K562 (cell line): ENCODE data around the gene ARHGEF3. TPM values are rescaled to one million over a fixed set of nuclear protein-coding genes. Genes with fewer than 3 reads are reported as not detected.

Source experiments
- ADNP ChIP-seq: fragments of 200-800 bp; sonication (Bioruptor generic); IDR thresholded peaks from 2 replicates; pipeline ENCODE4 v1.6.1; 2016; ENCODE audit warnings: missing genetic modification characterization, missing compliant biosample characterization
- ARID4B ChIP-seq: sonication (generic); formaldehyde crosslinking; IDR thresholded peaks from 2 replicates; pipeline ENCODE4 v1.8.0; 2022; ENCODE audit warnings: mild to moderate bottlenecking, missing genetic modification reagents
- BHLHE40 ChIP-seq: IDR thresholded peaks from 2 replicates; pipeline ENCODE4 v1.6.1; 2011; ENCODE audit warnings: low read length, improper control_type of control experiment
- ELK1 ChIP-seq: sonication (generic); formaldehyde crosslinking; IDR thresholded peaks from 2 replicates; pipeline ENCODE4 v1.8.1; 2022; ENCODE audit warnings: missing genetic modification reagents
- FOXA3 ChIP-seq, 2 experiments: fragments of 450-650 bp in 1 of 2; sonication (generic) in 1 of 2; formaldehyde crosslinking; IDR thresholded peaks in 1 of 2; conservative IDR thresholded peaks in 1 of 2; 2 replicates each; pipeline versions ENCODE4 v1.4.0 to v1.8.0; 2020 to 2022; ENCODE audit warnings: mild to moderate bottlenecking in 2 of 2, missing genetic modification reagents in 1 of 2
- FUS ChIP-seq: fragments of 200-400 bp; formaldehyde crosslinking; optimal IDR thresholded peaks from 2 replicates; pipeline ENCODE3; 2017; ENCODE audit warnings: low read depth, low read length
- GTF2A2 ChIP-seq: IDR thresholded peaks from 2 replicates; pipeline ENCODE4 v1.6.1; 2016; ENCODE audit warnings: mild to moderate bottlenecking, missing genetic modification characterization, missing compliant biosample characterization
- ILF3 ChIP-seq: fragments of 450-650 bp; IDR thresholded peaks from 2 replicates; pipeline ENCODE4 v1.6.1; 2018; ENCODE audit warnings: antibody characterized with exemption, mild to moderate bottlenecking, moderate library complexity, borderline replicate concordance
- L3MBTL2 ChIP-seq: fragments of 450-650 bp; IDR thresholded peaks from 2 replicates; pipeline ENCODE4 v1.6.1; 2016; ENCODE audit warnings: mild to moderate bottlenecking, moderate library complexity
- MAFG ChIP-seq: fragments of 450-650 bp; conservative IDR thresholded peaks from 2 replicates; pipeline ENCODE4 v1.6.1; 2016; ENCODE audit warnings: missing genetic modification characterization, missing compliant biosample characterization
- RBM17 ChIP-seq: fragments of 200-400 bp; formaldehyde crosslinking; IDR thresholded peaks from 2 replicates; pipeline ENCODE4 v1.6.1; 2017; ENCODE audit warnings: low read depth, mild to moderate bottlenecking, low read length, borderline replicate concordance
- SAP30 ChIP-seq: fragments of 200-600 bp; sonication (generic); IDR thresholded peaks from 2 replicates; pipeline ENCODE4 v1.6.1; 2012; ENCODE audit warnings: borderline replicate concordance, low read depth, mild to moderate bottlenecking, moderate library complexity, low read length, control low read depth, inconsistent platforms; ENCODE audit not compliant: insufficient read depth, poor library complexity, severe bottlenecking
- SNAPC5 ChIP-seq: fragments of 250-450 bp; sonication (Bioruptor Pico); IDR thresholded peaks from 2 replicates; pipeline ENCODE4 v1.8.0; 2021; ENCODE audit warnings: moderate library complexity, mild to moderate bottlenecking, inconsistent platforms
- ZFP91 ChIP-seq: sonication (generic); formaldehyde crosslinking; IDR thresholded peaks from 2 replicates; pipeline ENCODE4 v1.8.0; 2022; ENCODE audit warnings: mild to moderate bottlenecking, missing genetic modification reagents
- ZNF561 ChIP-seq: fragments of 450-650 bp; formaldehyde crosslinking; conservative IDR thresholded peaks from 2 replicates; pipeline ENCODE4 v1.4.0; 2020; ENCODE audit warnings: mild to moderate bottlenecking, moderate library complexity
- ZNF639 ChIP-seq, 2 experiments: fragments of 200-800 bp in 1 of 2; sonication (Bioruptor generic) in 1 of 2; sonication (generic) in 1 of 2; formaldehyde crosslinking in 1 of 2; IDR thresholded peaks in 1 of 2; conservative IDR thresholded peaks in 1 of 2; 2 replicates each; pipeline versions ENCODE4 v1.5.0 to v1.6.1; 2016 to 2020; ENCODE audit warnings: missing compliant biosample characterization in 1 of 2, missing genetic modification characterization in 1 of 2, missing genetic modification reagents in 1 of 2
- ZNF778 ChIP-seq: fragments of 450-650 bp; formaldehyde crosslinking; IDR thresholded peaks from 2 replicates; pipeline ENCODE4 v1.4.0; 2020; ENCODE audit warnings: mild to moderate bottlenecking, moderate library complexity
- ZSCAN32 ChIP-seq: fragments of 450-650 bp; formaldehyde crosslinking; IDR thresholded peaks from 2 replicates; pipeline ENCODE4 v1.4.0; 2020; ENCODE audit warnings: mild to moderate bottlenecking, moderate library complexity
- polyA plus RNA-seq, 8 experiments: library from polyadenylated mRNA; depleted of rRNA in 4 of 8; stranded (reverse) in 5 of 8; unstranded in 3 of 8; fragments of >200 nt; fragmentation: Nextera tagmentation in 2 of 8; fragmentation: Illumina TruSeq in 1 of 8; extraction: Ambion mirVana in 2 of 8; extraction: Trizol in 1 of 8; gene quantifications; 2 replicates each; pipeline versions ENCODE4 v1.2.1 to v1.2.3, GENCODE V29; 2011 to 2014; ENCODE audit warnings: inconsistent platforms in 1 of 8, missing spikeins in 1 of 8
- total RNA-seq, 7 experiments: library from RNA; depleted of rRNA in 6 of 7; stranded (reverse); fragments of >200 nt in 6 of 7; fragmentation: Illumina TruSeq in 2 of 7; extraction: Trizol in 2 of 7; gene quantifications; 2 replicates each; pipeline versions ENCODE4 v1.2.1 to v1.2.3, GENCODE V29; 2011 to 2021; ENCODE audit warnings: low replicate concordance in 1 of 7

Gene ARHGEF3
- total and polyA plus RNA-seq, 9 of the 15 experiments (the other 6 are each of a cell fraction or from before 2014, with no cell fraction given): 0.77 to 2.7 (median 1.4) TPM

GRCh38 chr3:56683122-56683817, 118.5 kb downstream of the ARHGEF3 start, which contains the start of gene TASOR (continued):
- TF ChIP-seq ARID4B (CRISPR knock-in tag) (no peak), MAFG (tag) (no peak), ILF3 (no peak), FOXA3 (CRISPR knock-in tag; conservative IDR thresholded peaks at IDR 0.05 in 1 of 2, IDR thresholded peaks at IDR 0.05 in 1 of 2) (0 out of 4 replicates have a peak, but pooled peaks of 1 of the 2 experiments have one; percentile 45), BHLHE40 (no peak), ZNF561 (CRISPR knock-in tag) (no peak), SAP30 (no peak), SNAPC5 (CRISPR knock-in tag) (no peak), ZSCAN32 (no peak), RBM17 (no peak), ADNP (tag) (no peak), L3MBTL2 (peak; percentile 100), ZNF639 (CRISPR knock-in tag; conservative IDR thresholded peaks at IDR 0.05 in 1 of 2, IDR thresholded peaks at IDR 0.05 in 1 of 2) (no peak), ZNF778 (CRISPR knock-in tag) (no peak), GTF2A2 (tag) (no peak), ZFP91 (CRISPR knock-in tag) (no peak), FUS (no peak), ELK1 (CRISPR knock-in tag) (no peak)
